Measurements from ENCODE around the gene SMPD2.

Gene SMPD2

GRCh38 chr6:109455437-109456110 is 15.1 kb downstream of the SMPD2 start, which contains the start of gene MICAL1 (continued):
- no peak for TF ChIP-seq ZNF707 (tag by site-specific recombination; IDR thresholded peaks at IDR 0.05)
- TF ChIP-seq, protein P1, sequence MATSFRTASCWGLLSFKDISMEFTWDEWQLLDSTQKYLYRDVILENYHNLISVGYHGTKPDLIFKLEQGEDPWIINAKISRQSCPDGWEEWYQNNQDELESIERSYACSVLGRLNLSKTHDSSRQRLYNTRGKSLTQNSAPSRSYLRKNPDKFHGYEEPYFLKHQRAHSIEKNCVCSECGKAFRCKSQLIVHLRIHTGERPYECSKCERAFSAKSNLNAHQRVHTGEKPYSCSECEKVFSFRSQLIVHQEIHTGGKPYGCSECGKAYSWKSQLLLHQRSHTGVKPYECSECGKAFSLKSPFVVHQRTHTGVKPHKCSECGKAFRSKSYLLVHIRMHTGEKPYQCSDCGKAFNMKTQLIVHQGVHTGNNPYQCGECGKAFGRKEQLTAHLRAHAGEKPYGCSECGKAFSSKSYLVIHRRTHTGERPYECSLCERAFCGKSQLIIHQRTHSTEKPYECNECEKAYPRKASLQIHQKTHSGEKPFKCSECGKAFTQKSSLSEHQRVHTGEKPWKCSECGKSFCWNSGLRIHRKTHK (tag by site-specific recombination; IDR thresholded peaks at IDR 0.05): no peak
- peak; percentile 93 for TF ChIP-seq ZNF423 (tag by site-specific recombination; IDR thresholded peaks at IDR 0.05)
- TF ChIP-seq ZNF776 (tag by site-specific recombination; IDR thresholded peaks at IDR 0.05; ENCODE audit: borderline replicate concordance): no peak
- TF ChIP-seq FEZF1 (tag by site-specific recombination; IDR thresholded peaks at IDR 0.05): no peak
- TF ChIP-seq ZNF548 (tag by site-specific recombination; IDR thresholded peaks at IDR 0.05): no peak
- 0 out of 2 replicates have a peak, but pooled peaks have one; percentile 41 for TF ChIP-seq KLF16 (tag by site-specific recombination; IDR thresholded peaks at IDR 0.05)
- TF ChIP-seq ZNF621 (tag by site-specific recombination; IDR thresholded peaks at IDR 0.05): no peak
- TF ChIP-seq, protein P2, sequence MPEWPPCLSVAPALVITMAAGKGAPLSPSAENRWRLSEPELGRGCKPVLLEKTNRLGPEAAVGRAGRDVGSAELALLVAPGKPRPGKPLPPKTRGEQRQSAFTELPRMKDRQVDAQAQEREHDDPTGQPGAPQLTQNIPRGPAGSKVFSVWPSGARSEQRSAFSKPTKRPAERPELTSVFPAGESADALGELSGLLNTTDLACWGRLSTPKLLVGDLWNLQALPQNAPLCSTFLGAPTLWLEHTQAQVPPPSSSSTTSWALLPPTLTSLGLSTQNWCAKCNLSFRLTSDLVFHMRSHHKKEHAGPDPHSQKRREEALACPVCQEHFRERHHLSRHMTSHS (tag by site-specific recombination; IDR thresholded peaks at IDR 0.05): no peak
- 0 out of 2 replicates have a peak, but pooled peaks have one; percentile 8 for TF ChIP-seq ZNF629 (tag by site-specific recombination; IDR thresholded peaks at IDR 0.05)
- TF ChIP-seq, protein P3, sequence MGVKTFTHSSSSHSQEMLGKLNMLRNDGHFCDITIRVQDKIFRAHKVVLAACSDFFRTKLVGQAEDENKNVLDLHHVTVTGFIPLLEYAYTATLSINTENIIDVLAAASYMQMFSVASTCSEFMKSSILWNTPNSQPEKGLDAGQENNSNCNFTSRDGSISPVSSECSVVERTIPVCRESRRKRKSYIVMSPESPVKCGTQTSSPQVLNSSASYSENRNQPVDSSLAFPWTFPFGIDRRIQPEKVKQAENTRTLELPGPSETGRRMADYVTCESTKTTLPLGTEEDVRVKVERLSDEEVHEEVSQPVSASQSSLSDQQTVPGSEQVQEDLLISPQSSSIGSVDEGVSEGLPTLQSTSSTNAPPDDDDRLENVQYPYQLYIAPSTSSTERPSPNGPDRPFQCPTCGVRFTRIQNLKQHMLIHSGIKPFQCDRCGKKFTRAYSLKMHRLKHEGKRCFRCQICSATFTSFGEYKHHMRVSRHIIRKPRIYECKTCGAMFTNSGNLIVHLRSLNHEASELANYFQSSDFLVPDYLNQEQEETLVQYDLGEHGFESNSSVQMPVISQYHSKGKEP (tag by site-specific recombination; IDR thresholded peaks at IDR 0.05): no peak
- no peak for TF ChIP-seq ZNF292 (tag by site-specific recombination; IDR thresholded peaks at IDR 0.05; ENCODE audit: borderline replicate concordance, low read depth)
- TF ChIP-seq ZNF404 (tag by site-specific recombination; IDR thresholded peaks at IDR 0.05): no peak
- TF ChIP-seq KLF7 (tag by site-specific recombination; IDR thresholded peaks at IDR 0.05; ENCODE audit: borderline replicate concordance): peak; percentile 77
- no peak for TF ChIP-seq ZNF146 (tag by site-specific recombination; IDR thresholded peaks at IDR 0.05)
- TF ChIP-seq ZNF585B (tag by site-specific recombination; IDR thresholded peaks at IDR 0.05): no peak
- TF ChIP-seq ZNF660 (tag by site-specific recombination; IDR thresholded peaks at IDR 0.05): no peak
- TF ChIP-seq ZNF623 (tag by site-specific recombination; IDR thresholded peaks at IDR 0.05): no peak
- no peak for TF ChIP-seq RBAK (tag by site-specific recombination; IDR thresholded peaks at IDR 0.05)
- TF ChIP-seq PRDM4 (tag by site-specific recombination; IDR thresholded peaks at IDR 0.05): no peak
- TF ChIP-seq ZNF596 (tag by site-specific recombination; IDR thresholded peaks at IDR 0.05): no peak
- TF ChIP-seq ZNF791 (tag by site-specific recombination; IDR thresholded peaks at IDR 0.05): no peak
- no peak for TF ChIP-seq ZNF473 (tag by site-specific recombination; IDR thresholded peaks at IDR 0.05)
- no peak for TF ChIP-seq ZSCAN16 (tag by site-specific recombination; IDR thresholded peaks at IDR 0.05)
- peak; percentile 29; the same call in 1 of the 2 replicates for TF ChIP-seq ZBTB17 (tag by site-specific recombination; IDR thresholded peaks at IDR 0.05)
- peak; percentile 60; the same call in 1 of the 2 replicates for TF ChIP-seq SP2 (tag by site-specific recombination; IDR thresholded peaks at IDR 0.05)
- TF ChIP-seq SP7 (tag by site-specific recombination; IDR thresholded peaks at IDR 0.05): peak; percentile 24
- no peak; the same call in 1 of the 2 replicates for TF ChIP-seq GLI4 (tag by site-specific recombination; IDR thresholded peaks at IDR 0.05)
- TF ChIP-seq ZNF677 (tag by site-specific recombination; IDR thresholded peaks at IDR 0.05): no peak
- TF ChIP-seq GFI1B (tag by site-specific recombination; IDR thresholded peaks at IDR 0.05): no peak
- no peak for TF ChIP-seq ZNF626 (tag by site-specific recombination; IDR thresholded peaks at IDR 0.05)
- no peak; the same call in 1 of the 2 replicates for TF ChIP-seq ZNF843 (tag by site-specific recombination; IDR thresholded peaks at IDR 0.05)
- no peak for TF ChIP-seq ZNF837 (tag by site-specific recombination; IDR thresholded peaks at IDR 0.05)
- TF ChIP-seq ZBTB8A (tag by site-specific recombination; IDR thresholded peaks at IDR 0.05): peak; percentile 94
- TF ChIP-seq ZNF366 (tag by site-specific recombination; conservative IDR thresholded peaks at IDR 0.05): no peak

Measured in HEK293 (cell line).